Activated CD8-positive, alpha-beta memory T cell treated with anti-CD3 and anti-CD28 coated beads for 4 hours (primary cell): Measurements from ENCODE around the gene PRH2.

Source experiments
- DNase-seq, 2 donors: peaks; one replicate each; pipeline ENCODE4 v3.0.0-alpha.2; 2020; ENCODE audit warnings: low read depth in 2 of 2

PRH2 gene

GRCh38 chr12:10928746-10929286 is at the start of gene PRH2:
TSS of gene PRH2 (plus strand) at chr12:10929236. CDS start at chr12:10929274, 38 bp downstream.
- DNase-seq, result no peak

GRCh38 chr12:10884086-10884725 is 44.8 kb upstream of the PRH2 start, which contains the start of gene PRH1:
TSS of gene PRH1 (minus strand) at chr12:10884255. CDS start at chr12:10884217, 38 bp downstream.
- DNase-seq, result no peak

GRCh38 chr12:10889226-10889625 is 39.8 kb upstream of the PRH2 start:
- DNase-seq, result no peak

- DNase-seq, result no peak
These were observed 37.1 kb upstream of the PRH2 start for GRCh38 chr12:10891937-10892336.

- DNase-seq, result no peak
These were observed 32.2 kb upstream of the PRH2 start for GRCh38 chr12:10896854-10897253.

GRCh38 chr12:10900530-10900929 is 28.5 kb upstream of the PRH2 start:
- no peak for DNase-seq

GRCh38 chr12:10900972-10901371 is 28.1 kb upstream of the PRH2 start:
- no peak for DNase-seq

GRCh38 chr12:10901427-10901826 is 27.6 kb upstream of the PRH2 start:
- no peak for DNase-seq

GRCh38 chr12:10904686-10905085 is 24.4 kb upstream of the PRH2 start:
- DNase-seq, result no peak

- DNase-seq, result no peak
These were observed 19.6 kb upstream of the PRH2 start, which contains the start of gene TAS2R13 for GRCh38 chr12:10909462-10909861. TSS of gene TAS2R13 (minus strand) at chr12:10909562. CDS start at chr12:10909298, 264 bp downstream.

GRCh38 chr12:10910380-10910779 is 18.7 kb upstream of the PRH2 start:
- DNase-seq, result no peak

- no peak for DNase-seq
These were observed 9.2 kb upstream of the PRH2 start for GRCh38 chr12:10919809-10920208.

GRCh38 chr12:10926269-10926668 is 2.8 kb upstream of the PRH2 start:
- DNase-seq, result no peak

- no peak for DNase-seq
These were observed 7.5 kb downstream of the PRH2 start for GRCh38 chr12:10936506-10936905.

GRCh38 chr12:10939163-10939562 is 10.1 kb downstream of the PRH2 start, which contains the start of gene TAS2R14:
TSS of gene TAS2R14 (minus strand) at chr12:10939263. CDS start at chr12:10939207, 56 bp downstream.
- no peak for DNase-seq

GRCh38 chr12:10940389-10940788 is 11.4 kb downstream of the PRH2 start:
- DNase-seq, result no peak

GRCh38 chr12:10941369-10941768 is 12.3 kb downstream of the PRH2 start:
- DNase-seq, result no peak

- no peak for DNase-seq
These were observed 13.0 kb downstream of the PRH2 start for GRCh38 chr12:10941916-10942607.

- DNase-seq, result no peak
These were observed 14.1 kb downstream of the PRH2 start for GRCh38 chr12:10943167-10943566.

GRCh38 chr12:10952645-10953044 is 23.6 kb downstream of the PRH2 start:
- DNase-seq, result no peak

- no peak for DNase-seq
These were observed 27.0 kb downstream of the PRH2 start for GRCh38 chr12:10956085-10956484.

- DNase-seq, result no peak
These were observed 28.7 kb downstream of the PRH2 start for GRCh38 chr12:10957741-10958140.

GRCh38 chr12:10959804-10960203 is 30.8 kb downstream of the PRH2 start:
- no peak for DNase-seq
